ENCODE results near the gene GAB4.

The GAB4 gene

DNA sequence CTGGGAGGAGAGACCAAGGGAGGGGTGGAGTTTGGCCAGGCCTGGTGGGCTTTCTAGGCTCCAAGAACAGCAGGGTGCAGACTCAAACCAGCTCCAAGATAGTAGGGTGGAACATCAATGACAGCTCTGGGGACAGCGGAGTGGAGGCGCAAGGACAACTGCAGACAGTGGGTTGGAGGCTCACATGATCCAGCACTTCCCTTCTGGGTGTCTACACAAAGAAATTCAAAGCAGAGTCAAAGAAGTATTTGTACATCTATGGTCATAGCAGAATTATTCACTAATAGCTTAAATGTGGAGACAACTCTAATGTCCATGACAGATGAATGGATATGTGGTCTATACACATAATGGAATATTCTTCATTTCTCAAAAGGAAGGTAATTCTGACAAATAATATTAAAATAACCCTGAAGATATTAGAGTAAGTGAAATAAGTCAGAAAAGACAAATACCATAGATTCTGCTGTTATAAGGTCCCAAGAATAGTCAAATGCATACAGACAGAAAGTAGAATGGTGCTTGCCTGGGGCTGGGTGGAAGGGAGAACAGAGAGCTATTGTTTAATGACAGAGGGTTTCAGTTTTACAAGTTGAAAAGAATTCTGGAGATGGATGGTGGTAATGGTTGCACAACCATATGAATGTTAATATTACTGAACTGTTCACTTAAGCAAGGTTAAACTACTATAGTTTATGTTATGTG is 5.5 kb upstream of the GAB4 start:
- no peak overlapping the region for H3K4me3 ChIP-seq
- TF ChIP-seq CTCF (IDR thresholded peaks at IDR 0.05), result no peak
- peaks cover 0 to 2% (median 0%) of the 10 kb centered on the region in 4 donors for H3K4me1 ChIP-seq
- DNase-seq, result no peak
- no peak overlapping the region for H3K27ac ChIP-seq
- H3K27me3 ChIP-seq, result peaks cover 0 to 12% of the 10 kb centered on the region in 2 donors
- intact Hi-C loops (cut with DNase I; ENCODE audit: low total_unique reads), result no loop called here
- no peaks in the 10 kb centered on the region for H3K9me3 ChIP-seq
- no peaks in the 10 kb centered on the region for H3K36me3 ChIP-seq

GRCh38 chr22:17012267-17012666 is 4.2 kb upstream of the GAB4 start:
- intact Hi-C loops (cut with DNase I; ENCODE audit: low total_unique reads), result no loop called here
- no peaks in the 10 kb centered on the region for H3K36me3 ChIP-seq
- no peak for DNase-seq
- no peak overlapping the region for H3K4me3 ChIP-seq
- peaks cover 0 to 2% (median 0%) of the 10 kb centered on the region in 4 donors for H3K4me1 ChIP-seq
- H3K27ac ChIP-seq, result no peak overlapping the region
- H3K9me3 ChIP-seq, result no peaks in the 10 kb centered on the region
- peaks cover 0 to 24% of the 10 kb centered on the region in 2 donors for H3K27me3 ChIP-seq
- TF ChIP-seq CTCF (IDR thresholded peaks at IDR 0.05), result no peak

DNA sequence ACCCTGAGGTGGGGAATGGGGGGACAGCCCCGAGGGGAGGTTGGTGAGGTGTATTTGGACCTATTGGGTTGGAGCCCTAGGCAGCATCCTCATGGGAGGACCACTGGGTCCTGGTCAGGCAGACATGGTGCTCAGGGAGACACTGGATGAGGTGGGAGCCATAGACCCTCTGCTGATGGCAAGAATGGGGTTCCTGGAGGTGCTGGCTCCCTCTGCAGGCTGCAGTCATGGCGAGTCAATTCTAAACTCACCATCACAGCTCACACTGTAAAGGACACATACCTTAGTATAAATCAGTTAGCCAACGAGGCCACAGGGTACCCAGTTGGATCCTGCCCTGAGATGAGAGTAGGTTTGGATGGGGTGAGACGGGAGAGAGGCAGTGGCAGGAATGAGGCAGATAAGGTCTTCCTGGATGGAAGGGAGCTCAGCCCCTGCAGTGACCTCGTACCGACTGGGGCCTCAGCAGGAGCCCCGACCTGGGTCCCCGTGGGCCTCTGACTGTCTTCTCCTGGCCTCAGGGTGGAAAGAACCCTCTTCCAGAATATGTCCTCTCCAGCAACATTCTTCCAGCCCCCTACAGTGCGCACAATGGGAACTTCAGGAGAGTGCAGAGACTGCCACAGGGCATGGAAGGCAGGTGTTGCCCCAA is 1.7 kb upstream of the GAB4 start:
- Histone ChIP-seq H3K4me1 (peaks cover 0 to 2% (median 0%) of the 10 kb centered on the region in 4 donors), H3K36me3 (no peaks in the 10 kb centered on the region), H3K27me3 (peaks cover 0 to 25% of the 10 kb centered on the region in 2 donors), H3K4me3 (no peak overlapping the region), H3K27ac (no peak overlapping the region), H3K9me3 (peaks cover 0 to 4% (median 0%) of the 10 kb centered on the region in 3 donors)
- TF ChIP-seq CTCF (IDR thresholded peaks at IDR 0.05), result no peak
- intact Hi-C loops (cut with DNase I; ENCODE audit: low total_unique reads), result no loop called here
- no peak for DNase-seq

GRCh38 chr22:17007257-17007656 is 765 bp downstream of the GAB4 start:
- Histone ChIP-seq H3K4me1 (no peaks in the 10 kb centered on the region), H3K27me3 (peaks cover 0 to 17% of the 10 kb centered on the region in 2 donors), H3K9me3 (peaks cover 0 to 7% (median 4%) of the 10 kb centered on the region in 3 donors), H3K4me3 (no peak overlapping the region), H3K36me3 (no peaks in the 10 kb centered on the region), H3K27ac (no peak overlapping the region)
- DNase-seq, result no peak
- no peak for TF ChIP-seq CTCF (IDR thresholded peaks at IDR 0.05)
- intact Hi-C loops (cut with DNase I; ENCODE audit: low total_unique reads), result no loop called here

- Histone ChIP-seq H3K27me3 (no peaks in the 10 kb centered on the region), H3K36me3 (no peaks in the 10 kb centered on the region), H3K4me3 (no peak overlapping the region), H3K4me1 (no peaks in the 10 kb centered on the region), H3K27ac (no peak overlapping the region), H3K9me3 (no peaks in the 10 kb centered on the region)
- no peak for TF ChIP-seq CTCF (IDR thresholded peaks at IDR 0.05)
- intact Hi-C loops (cut with DNase I; ENCODE audit: low total_unique reads), result no loop called here
- no peak for DNase-seq
These were observed 18.1 kb downstream of the GAB4 start for GRCh38 chr22:16989915-16990314.
